ENCODE data around the gene PPP3R2.
"Not testable (repeated sequence)": the region's sequence is repeated elsewhere in the genome, so short reads cannot be mapped to it uniquely, and the experiment has no call there.

PPP3R2 gene

DNA sequence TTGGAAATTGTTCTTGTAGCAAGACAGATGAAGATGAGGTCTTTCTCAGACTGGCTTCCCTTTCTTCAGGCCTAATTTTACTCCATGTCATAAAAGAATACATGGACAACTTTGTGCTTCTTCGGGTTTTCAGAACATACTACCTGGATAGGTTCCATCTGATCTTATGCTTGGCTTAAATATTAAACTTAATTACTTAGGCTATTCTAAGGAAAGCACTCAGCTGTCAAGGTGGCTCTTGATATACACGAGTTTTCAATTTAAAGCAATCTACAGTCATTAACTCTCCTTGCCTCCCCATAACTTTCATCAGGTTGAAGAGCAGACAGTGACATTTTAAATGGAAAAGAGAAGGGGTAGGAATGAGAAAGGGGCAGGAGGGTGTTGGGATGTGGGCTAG lies 9.5 kb upstream of the PPP3R2 start:
- Mint-ChIP-seq H3K27ac (no peak overlapping the region), H3K36me3 (ENCODE audit: low read depth) (no peaks in the 10 kb centered on the region), H3K9me3 (no peaks in the 10 kb centered on the region), H3K4me1 (ENCODE audit: low read depth) (no peaks in the 10 kb centered on the region), H3K27me3 (peaks cover 5% of the 10 kb centered on the region), H3K4me3 (no peak overlapping the region)

DNA sequence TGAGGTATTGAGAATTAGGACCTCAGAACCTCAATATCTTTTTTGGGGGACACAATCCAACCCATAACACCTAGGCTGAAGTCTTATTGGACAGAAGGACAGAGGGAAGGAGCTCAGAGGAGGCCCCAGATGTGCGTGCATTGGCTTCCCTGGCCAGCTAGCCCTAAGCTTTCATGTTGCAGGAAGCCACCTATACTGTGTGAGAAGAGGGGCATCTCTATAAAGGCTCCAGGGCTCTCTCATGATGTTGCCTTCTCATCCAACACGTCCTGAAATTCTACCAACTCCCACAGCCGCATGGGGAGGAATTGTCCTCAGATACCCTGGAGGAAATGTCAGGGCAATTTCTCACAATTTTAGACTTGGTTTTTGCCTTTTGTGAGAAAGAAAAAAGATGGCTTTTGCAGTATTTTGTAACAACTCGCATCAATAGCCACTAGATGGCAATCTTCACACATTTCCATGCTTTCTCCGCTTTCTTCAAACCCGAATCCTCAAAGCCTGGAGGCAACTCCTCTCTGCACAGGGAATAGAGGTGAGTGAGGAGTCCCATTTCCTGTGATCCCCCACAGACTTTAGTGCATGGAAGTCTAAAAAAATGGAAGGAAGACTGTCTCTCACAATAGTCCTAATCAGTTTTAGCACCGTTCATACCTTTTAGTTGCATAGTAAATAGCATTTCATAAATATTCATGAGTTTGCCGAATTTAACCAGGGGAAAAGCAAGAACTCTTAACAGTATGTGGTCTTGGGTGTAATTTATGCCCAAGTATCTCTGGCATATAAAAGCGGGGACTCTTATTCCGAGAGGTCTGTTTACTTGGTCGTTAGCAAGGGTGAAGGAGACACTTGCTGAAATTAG lies 7.4 kb upstream of the PPP3R2 start:
- Mint-ChIP-seq H3K27ac (no peak overlapping the region), H3K9me3 (no peaks in the 10 kb centered on the region), H3K36me3 (ENCODE audit: low read depth) (no peaks in the 10 kb centered on the region), H3K4me1 (ENCODE audit: low read depth) (no peaks in the 10 kb centered on the region), H3K27me3 (peaks cover 5% of the 10 kb centered on the region), H3K4me3 (no peak overlapping the region)

DNA sequence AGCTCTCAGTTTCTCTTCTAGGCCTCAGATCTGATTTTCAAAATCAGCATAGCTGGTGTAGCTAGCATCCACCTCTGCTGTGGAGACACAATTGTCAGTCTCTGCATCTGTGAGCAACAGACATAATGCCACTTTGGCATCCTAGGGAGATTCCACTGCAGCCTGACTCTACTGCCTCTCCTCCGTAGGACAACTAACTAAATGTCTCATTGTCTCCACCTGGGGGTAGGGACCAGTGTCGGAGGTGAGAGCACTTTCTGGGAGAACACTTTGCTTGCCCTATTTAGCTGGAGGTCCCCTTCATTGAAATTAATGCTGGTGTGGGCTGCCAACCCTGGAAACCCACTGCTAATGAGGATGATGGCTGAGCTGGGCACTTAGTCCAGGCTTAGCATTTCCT lies 1.4 kb downstream of the PPP3R2 start:
- Mint-ChIP-seq H3K9me3 (no peaks in the 10 kb centered on the region), H3K4me3 (no peak overlapping the region), H3K36me3 (ENCODE audit: low read depth) (no peaks in the 10 kb centered on the region), H3K4me1 (ENCODE audit: low read depth) (no peaks in the 10 kb centered on the region), H3K27ac (no peak overlapping the region), H3K27me3 (no peaks in the 10 kb centered on the region)

DNA sequence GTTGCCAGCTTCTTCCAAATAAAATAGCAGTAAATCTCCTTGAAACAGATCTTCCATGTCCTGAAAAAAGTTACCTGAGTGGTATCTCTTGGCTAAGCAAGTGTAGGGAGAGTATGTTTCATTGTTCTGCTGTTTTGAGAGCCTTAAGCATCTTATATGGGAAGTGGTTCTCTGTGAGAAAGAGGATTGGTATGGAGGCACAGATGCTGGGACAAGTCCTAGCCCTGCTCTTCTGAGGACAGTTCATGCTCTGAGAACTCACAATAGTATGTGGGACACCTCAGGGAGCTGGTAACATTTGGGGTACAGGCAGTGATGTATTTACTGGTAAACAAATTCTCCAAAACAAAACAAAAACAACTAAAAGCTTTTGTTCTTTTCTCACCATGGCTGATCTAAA lies 2.0 kb downstream of the PPP3R2 start:
- Mint-ChIP-seq H3K4me3 (no peak overlapping the region), H3K9me3 (no peaks in the 10 kb centered on the region), H3K27ac (no peak overlapping the region), H3K27me3 (no peaks in the 10 kb centered on the region), H3K4me1 (ENCODE audit: low read depth) (no peaks in the 10 kb centered on the region), H3K36me3 (ENCODE audit: low read depth) (no peaks in the 10 kb centered on the region)

DNA sequence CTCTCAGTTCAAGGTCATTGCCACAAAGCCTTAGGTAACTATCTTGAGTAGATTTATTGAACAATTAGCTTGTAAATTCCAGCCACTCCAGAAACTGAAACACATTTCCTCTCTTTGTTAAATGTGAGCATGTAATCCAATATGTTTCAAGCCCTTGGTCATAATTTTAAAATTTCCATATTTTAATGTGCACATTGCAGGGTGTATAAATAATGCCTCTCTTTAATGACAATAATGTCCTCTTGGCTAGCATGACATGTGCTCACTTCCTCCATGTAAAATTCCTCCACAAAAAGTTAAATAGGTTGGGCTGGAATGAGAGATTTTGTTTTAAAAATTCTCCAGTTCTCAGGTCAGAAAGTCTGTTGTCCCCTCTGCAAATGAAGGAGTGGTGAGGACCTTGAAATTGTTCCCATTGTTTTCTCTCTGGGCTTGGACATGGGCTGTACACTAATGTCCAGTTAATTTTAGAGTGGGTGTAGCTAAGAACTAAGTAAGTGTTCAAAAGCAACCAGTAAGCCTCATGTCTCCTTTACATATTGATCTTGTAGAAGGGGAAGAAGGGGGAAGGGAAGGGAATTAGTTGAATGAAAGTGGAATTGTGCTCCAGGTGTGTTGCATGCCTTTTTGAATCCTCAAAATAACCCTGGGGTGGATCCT lies 2.9 kb downstream of the PPP3R2 start:
- Mint-ChIP-seq H3K27ac (no peak overlapping the region), H3K36me3 (ENCODE audit: low read depth) (no peaks in the 10 kb centered on the region), H3K9me3 (no peaks in the 10 kb centered on the region), H3K4me1 (ENCODE audit: low read depth) (peaks cover under 1% of the 10 kb centered on the region), H3K27me3 (no peaks in the 10 kb centered on the region), H3K4me3 (no peak overlapping the region)

DNA sequence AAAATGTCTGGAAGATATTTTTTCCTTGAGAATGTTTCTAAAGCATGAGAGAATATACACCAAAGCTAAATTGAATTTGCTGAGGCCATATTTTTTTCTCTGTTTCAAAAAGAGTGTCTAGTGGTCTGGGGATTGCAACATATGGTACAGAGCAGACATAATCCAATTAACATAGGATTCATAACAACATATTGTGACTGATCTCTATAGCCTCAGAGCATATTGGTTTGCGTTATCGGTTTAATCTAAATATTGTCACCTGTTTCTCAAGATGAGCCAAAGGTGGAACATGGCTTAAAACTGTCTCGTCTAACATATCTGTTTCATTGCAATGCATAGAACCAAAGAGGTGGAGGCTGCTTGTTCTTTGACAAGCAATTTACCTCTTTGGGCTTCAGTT lies 3.9 kb downstream of the PPP3R2 start:
- no peaks in the 10 kb centered on the region for H3K9me3 Mint-ChIP-seq
- H3K4me1 Mint-ChIP-seq (ENCODE audit: low read depth) = peaks cover 6% of the 10 kb centered on the region
- no peaks in the 10 kb centered on the region for H3K36me3 Mint-ChIP-seq (ENCODE audit: low read depth)
- H3K4me3 Mint-ChIP-seq = no peak overlapping the region
- H3K27ac Mint-ChIP-seq = no peak overlapping the region
- no peaks in the 10 kb centered on the region for H3K27me3 Mint-ChIP-seq

DNA sequence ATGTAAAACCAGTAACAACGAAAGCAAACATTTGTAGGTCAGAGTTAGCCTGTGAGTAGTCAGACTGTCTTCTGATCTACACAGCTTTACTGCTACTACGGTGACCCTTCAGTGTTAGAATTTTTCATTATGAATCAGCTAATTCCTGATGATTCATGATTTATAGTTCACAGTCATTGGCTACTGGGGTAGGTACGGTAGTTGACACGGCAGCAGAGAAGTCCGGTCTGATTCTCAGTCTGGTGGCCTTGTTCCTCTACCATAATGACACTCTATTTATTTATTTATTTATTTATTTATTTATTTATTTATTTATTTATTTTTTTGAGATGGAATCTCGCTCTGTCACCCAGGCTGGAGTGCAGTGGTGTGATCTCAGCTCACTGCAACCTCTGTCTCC lies 4.7 kb downstream of the PPP3R2 start:
- not testable (repeated sequence) for H3K27me3 Mint-ChIP-seq; H3K36me3 Mint-ChIP-seq (ENCODE audit: low read depth); H3K4me1 Mint-ChIP-seq (ENCODE audit: low read depth); H3K4me3 Mint-ChIP-seq; H3K9me3 Mint-ChIP-seq; H3K27ac Mint-ChIP-seq

DNA sequence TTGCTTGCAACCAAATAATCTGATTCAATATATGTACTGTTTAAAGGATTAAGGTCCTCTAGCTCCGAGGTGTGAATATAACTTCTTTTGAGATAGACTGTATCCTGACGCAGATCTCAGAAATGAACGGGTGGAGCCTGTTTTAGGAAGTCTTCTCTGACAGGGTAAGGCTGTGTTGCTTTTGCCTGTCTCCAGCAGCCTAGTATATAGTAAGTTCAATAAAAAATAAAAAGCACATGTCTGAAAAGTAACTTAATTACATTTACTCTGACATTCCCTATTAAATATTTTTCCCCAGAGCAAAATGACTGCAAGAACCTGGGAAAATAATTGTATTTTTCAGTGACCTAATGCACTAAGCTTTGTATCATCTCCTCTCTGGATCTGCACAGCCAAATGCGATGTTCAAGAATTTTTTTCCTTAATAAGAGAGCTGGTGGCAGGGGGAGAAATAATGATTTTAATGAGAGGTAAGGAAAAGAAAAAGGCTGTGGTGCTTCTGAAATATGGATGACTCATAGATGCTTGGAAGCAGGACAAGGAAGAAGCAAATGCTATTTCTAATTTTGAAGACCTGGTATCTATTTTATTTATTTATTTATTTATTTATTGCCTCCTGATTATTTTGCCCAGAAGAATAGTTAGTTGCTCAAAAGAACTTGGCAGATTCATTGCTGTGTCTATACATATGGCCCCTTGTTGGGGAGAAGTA lies 7.3 kb downstream of the PPP3R2 start:
- Mint-ChIP-seq H3K4me1 (ENCODE audit: low read depth) (peaks cover 6% of the 10 kb centered on the region), H3K36me3 (ENCODE audit: low read depth) (no peaks in the 10 kb centered on the region), H3K9me3 (no peaks in the 10 kb centered on the region), H3K27me3 (no peaks in the 10 kb centered on the region), H3K27ac (no peak overlapping the region), H3K4me3 (no peak overlapping the region)

DNA sequence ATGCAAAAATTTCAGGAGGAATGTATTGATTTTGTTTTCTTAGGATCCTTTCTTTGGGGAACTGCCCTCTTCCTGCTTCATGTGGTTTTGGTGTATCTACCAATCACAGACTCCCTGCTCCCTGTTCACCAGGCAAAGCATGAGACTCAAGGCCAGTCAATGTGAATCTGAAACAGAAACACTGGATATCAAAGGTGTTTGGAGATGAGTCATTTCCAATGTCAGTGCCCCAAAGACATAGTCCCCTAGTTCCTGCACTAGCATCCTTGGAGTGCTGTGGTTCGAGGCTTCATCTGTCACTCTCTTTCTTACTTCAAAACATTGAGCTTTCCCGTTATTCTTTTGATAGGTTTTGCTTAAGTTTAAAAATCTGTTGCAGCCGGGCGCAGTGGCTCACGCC lies 8.1 kb downstream of the PPP3R2 start:
- H3K9me3 Mint-ChIP-seq = no peaks in the 10 kb centered on the region
- H3K27ac Mint-ChIP-seq = no peak overlapping the region
- H3K4me3 Mint-ChIP-seq = no peak overlapping the region
- no peaks in the 10 kb centered on the region for H3K36me3 Mint-ChIP-seq (ENCODE audit: low read depth)
- no peaks in the 10 kb centered on the region for H3K27me3 Mint-ChIP-seq
- H3K4me1 Mint-ChIP-seq (ENCODE audit: low read depth) = peaks cover 6% of the 10 kb centered on the region

DNA sequence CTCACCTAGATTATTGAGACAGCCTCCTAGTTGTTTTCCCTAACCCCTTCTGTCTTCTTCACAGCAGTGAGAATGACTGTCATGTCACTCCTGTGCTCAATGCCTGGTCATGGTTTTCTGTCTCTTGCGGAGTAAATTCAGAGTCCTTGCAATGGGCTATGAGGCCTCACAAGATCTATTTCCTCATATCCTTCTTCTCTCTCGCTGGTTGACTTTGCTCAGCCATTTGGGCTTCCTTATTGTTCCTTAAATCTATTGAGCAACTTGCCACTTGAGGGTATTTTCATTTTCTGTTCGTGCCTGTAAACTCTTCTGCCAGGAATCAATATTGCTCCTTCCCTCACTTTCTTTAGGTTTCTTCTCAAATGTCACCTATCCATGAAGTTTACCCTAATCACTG lies 9.0 kb downstream of the PPP3R2 start:
- H3K4me1 Mint-ChIP-seq (ENCODE audit: low read depth) = peaks cover 6% of the 10 kb centered on the region
- no peak overlapping the region for H3K27ac Mint-ChIP-seq
- no peaks in the 10 kb centered on the region for H3K9me3 Mint-ChIP-seq
- H3K4me3 Mint-ChIP-seq = no peak overlapping the region
- no peaks in the 10 kb centered on the region for H3K27me3 Mint-ChIP-seq
- no peaks in the 10 kb centered on the region for H3K36me3 Mint-ChIP-seq (ENCODE audit: low read depth)

DNA sequence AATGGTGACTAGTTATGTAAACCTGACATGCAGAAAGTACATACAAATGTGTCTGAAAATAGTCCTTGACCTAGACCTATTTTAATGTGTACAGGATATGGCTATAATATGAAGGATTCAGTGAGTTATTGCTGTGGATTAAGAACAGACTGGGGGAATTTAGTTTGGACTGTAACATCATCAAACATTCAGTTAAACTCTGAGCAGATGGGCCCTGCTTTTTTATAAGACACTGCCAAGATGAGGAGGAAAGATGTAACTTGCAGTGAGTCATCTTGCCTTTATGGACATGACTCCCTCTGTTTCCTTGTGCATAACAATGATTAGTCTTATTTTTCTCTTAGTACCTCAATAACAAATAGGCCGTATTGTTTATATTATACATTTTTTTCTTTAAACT lies 12.2 kb downstream of the PPP3R2 start:
- H3K36me3 Mint-ChIP-seq (ENCODE audit: low read depth) = no peaks in the 10 kb centered on the region
- no peak overlapping the region for H3K4me3 Mint-ChIP-seq

DNA sequence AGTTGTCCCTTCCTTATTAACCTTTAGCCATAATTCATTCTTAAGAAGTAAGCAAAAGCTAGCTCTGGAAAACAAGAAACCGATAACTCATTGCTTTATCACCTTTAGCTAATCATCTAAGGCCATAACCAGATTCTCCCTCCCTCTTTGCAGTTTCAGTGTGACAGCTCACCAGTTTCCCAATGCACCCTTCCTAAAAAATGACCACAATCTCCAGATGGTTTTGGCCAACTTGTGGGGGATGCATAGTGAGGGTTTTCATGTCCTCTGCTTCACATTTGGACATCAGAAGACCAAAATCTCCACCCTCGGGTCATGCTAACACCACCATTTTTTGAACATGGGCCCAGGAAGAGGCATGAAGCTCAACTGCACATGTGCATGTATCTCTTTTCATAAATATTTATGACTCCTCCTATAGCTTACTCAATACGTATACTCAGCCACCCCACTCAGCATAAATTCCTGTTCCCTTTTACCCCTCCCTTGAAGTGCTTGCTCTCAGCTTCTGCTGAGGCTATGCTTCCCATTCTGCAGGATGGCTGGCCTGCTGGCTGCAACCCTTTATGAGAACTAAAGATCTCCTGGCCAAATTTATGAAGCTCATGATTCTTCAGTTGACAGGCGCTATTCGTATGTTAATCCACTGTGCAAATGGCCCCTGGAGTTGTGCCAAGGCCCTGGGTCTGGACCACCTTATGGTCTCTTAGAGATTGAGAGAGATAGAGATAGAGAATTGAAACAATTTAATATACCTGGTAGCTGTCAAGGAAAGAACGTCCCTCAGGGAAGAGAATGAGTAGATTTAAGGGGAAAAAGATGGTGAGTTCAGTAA lies 14.8 kb downstream of the PPP3R2 start:
- H3K36me3 Mint-ChIP-seq (ENCODE audit: low read depth) = no peaks in the 10 kb centered on the region
- H3K4me1 Mint-ChIP-seq (ENCODE audit: low read depth) = peaks cover 4% of the 10 kb centered on the region
- H3K4me3 Mint-ChIP-seq = no peak overlapping the region
- no peak overlapping the region for H3K27ac Mint-ChIP-seq
- H3K9me3 Mint-ChIP-seq = no peaks in the 10 kb centered on the region
- H3K27me3 Mint-ChIP-seq = no peaks in the 10 kb centered on the region

More for the DNA sequence above, 12.2 kb downstream of the PPP3R2 start:
- H3K27me3 Mint-ChIP-seq = no peaks in the 10 kb centered on the region
- H3K27ac Mint-ChIP-seq = no peak overlapping the region
- no peaks in the 10 kb centered on the region for H3K9me3 Mint-ChIP-seq
- peaks cover 10% of the 10 kb centered on the region for H3K4me1 Mint-ChIP-seq (ENCODE audit: low read depth)

DNA sequence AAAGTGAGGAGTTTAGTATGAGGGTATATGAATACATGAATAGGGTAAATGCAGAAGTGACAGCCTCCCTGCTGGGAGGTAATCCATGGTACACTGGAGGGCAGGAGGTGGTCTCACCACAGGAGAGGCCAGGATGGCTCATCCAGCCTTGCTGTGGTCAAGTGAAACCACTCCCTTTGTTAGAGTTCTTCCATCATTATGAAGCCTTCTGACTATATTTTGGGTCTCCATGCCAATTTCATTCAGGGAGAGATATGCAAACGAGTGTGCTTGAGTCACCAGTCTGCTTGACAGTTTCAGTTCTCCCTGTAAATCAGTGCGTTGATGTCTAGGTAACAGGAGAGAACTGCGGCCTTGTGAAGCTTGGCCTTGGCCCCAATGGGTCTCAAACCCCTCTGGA lies 16.4 kb downstream of the PPP3R2 start:
- Mint-ChIP-seq H3K4me1 (ENCODE audit: low read depth) (peaks cover 20% of the 10 kb centered on the region), H3K27me3 (no peaks in the 10 kb centered on the region), H3K9me3 (no peaks in the 10 kb centered on the region), H3K27ac (no peak overlapping the region), H3K4me3 (no peak overlapping the region), H3K36me3 (ENCODE audit: low read depth) (peaks cover 6% of the 10 kb centered on the region)

DNA sequence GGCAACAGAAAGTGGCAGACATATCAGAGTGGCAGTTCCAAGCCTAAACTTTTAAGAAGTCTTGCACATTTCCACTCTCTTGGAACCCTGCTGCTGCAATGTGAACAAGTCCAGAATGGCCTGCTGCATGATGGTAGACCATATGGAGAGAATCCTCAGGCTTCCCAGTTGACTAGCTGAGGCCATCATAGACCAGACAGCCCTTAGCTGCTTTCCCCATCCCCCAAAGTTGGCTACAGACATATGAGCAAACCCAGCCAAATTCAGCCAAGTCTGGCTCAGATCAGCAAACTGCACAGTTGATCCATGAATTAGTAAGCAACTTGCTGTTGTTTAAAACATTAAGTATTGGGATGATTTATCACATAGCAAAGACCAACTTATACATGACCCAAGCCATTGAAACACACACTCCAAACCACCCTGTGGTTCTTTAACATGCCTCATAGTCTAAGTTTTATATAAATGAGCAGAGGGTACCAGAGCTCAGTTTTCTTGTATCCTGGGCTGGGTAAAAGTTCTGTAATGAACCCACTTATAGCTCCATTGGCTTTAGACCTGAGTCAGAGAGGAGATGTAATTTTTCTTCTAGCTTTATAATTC lies 19.9 kb downstream of the PPP3R2 start:
- H3K4me3 Mint-ChIP-seq = no peak overlapping the region
- no peaks in the 10 kb centered on the region for H3K9me3 Mint-ChIP-seq
- no peaks in the 10 kb centered on the region for H3K27me3 Mint-ChIP-seq
- no peak overlapping the region for H3K27ac Mint-ChIP-seq
- peaks cover 17% of the 10 kb centered on the region for H3K36me3 Mint-ChIP-seq (ENCODE audit: low read depth)
- peaks cover 55% of the 10 kb centered on the region for H3K4me1 Mint-ChIP-seq (ENCODE audit: low read depth)

All from stimulated activated naive CD8-positive, alpha-beta T cell treated with anti-CD3 and anti-CD28 coated beads, Interleukin-15, Interleukin-2, amounts not matched to agents 100 ng/mL and 50 ng/mL, for 24 hours (primary cell).